Stimulated activated CD4-positive, alpha-beta T cell treated with anti-CD3 and anti-CD28 coated beads, TNF-alpha, amount 100 ng/mL, for 24 hours (primary cell): Measurements from ENCODE around the gene ATXN1.
A peak's percentile ranks its signal among the peaks of the same experiment; 100 is the strongest.

Source experiments
- DNase-seq, 3 experiments: peaks; one replicate each; pipeline ENCODE4 v3.0.0-alpha.2; 2020; ENCODE audit warnings: low read depth in 3 of 3

ATXN1 gene

DNA sequence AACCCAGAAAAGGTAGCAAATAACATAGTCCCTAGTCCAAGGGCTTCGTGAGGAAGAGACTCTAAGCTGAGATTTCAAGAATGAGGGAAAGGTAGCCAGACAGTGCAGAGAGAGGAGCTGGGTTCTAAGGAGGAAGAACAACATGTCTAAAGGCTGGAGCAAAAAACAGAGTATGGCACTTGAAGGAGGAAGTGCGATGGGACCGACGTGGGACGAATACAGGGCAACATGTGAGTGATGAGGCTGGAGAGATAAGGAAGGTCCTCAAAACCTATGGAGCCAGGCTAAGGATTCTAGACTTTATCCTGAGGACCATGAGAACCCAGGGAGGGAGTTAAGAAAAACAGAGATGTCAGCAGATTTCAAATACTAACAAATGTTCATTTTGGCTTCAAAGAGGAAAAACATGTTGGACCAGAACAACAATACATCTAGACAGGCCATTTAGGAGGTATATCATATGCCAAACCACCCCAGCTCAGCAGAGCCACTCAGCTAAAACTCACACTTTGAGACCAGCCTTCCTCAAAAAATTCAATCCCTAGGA, 17.5 kb downstream of the ATXN1 start:
- DNase-seq, result no peak

GRCh38 chr6:16742116-16742515, 19.1 kb downstream of the ATXN1 start:
- DNase-seq, result no peak

DNA sequence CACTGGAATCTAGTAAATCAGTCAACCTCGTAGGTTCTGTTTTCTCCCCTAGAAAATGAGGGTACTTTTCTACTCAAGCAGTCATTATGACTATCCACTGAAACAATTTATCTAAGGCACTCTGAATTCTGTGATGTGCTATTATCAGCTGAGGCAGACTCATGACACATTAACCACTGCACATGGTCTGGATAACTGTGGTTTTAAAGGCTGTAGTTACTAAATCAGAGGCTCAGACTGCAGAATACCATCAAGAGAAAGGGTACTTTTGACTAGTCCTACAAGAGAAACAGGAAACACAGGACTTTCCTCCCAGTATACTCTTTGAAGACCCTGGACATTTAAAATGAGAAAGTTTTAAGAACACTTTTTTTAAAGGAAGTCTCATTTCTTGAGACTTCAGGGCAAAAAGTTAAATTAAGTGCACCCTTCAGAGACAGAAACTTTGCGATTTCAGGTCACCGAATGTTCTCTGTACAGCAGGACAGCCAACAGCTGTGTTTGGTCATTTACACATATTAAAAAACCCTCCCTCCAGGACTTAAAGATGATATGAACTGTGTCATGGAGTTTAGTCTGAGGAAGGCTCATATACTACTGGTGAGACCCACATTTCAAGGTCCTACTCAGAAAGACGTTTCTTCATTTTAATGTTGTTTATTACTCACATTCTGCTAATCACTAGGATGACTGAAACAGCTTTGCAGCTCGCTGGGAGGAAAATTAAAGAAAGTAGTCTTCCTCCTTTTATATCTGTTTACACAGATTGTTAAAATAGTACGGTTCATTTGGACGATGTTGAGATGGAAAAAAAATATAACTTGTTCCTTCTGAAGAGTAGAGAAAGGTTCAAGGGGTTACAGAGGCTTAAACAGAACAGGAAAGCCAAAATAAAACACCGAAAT, 19.9 kb downstream of the ATXN1 start:
- DNase-seq, result no peak

DNA sequence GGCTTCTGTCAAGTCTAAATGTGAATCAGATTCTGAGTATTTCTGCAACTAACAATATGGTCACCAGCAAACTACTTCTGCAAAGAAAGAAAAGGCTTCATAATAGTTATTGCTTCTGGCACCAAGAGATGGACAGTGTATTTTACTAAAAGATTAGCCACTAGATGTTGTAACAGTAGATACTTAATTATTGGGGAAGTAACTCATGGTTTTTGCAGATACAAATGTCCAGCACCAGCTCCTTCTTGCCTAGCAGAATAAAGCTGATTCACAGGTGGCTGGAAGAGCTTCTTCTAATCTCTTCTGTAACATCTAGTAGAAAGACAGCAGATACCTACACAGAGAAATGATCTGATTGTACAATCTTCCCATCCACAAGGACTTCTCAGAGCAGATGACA, 21.2 kb downstream of the ATXN1 start:
- DNase-seq, result no peak

- DNase-seq, result no peak
These were observed 21.9 kb downstream of the ATXN1 start for GRCh38 chr6:16739329-16739801.

DNA sequence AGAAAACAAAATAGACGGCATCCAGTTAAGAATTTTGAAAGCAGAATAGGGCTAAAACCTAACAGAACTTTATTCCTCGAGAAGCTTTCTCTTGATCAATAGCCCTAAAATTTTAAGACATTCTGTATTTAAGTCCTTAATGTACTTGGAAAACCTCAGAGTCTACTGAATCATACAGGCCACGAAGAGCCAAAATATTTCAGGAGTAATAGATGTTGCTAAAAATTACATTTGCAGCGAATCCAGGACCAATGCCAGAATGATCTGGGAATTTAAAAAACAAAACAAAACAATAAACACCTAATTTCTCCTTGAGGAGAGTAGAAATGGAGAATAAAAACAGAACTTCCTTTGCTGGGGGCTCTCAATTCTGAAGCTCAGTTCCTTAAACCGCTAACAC, 23.3 kb downstream of the ATXN1 start:
- no peak for DNase-seq

GRCh38 chr6:16736856-16737775, 24.1 kb downstream of the ATXN1 start:
- DNase-seq, result no peak

- no peak for DNase-seq
These were observed 26.2 kb downstream of the ATXN1 start for GRCh38 chr6:16735014-16735413.

DNA sequence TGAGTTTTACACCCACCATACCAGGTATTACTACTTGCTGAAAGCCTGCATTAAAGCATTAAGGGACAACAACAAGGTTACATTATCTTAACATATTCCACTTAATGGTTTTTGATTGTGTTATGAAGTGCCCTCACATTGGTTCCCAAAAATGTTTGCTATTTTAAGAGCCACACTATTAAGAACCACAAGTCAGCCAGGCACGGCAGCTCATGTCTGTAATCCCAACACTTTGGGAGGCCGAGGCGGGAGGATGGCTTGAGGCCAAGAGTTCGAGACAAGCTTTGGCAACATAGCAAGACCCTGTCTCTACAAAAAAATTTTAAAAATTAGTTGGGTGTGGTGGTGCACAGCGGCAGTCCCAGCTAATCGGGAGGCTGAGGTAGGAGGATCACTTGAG, 28.2 kb downstream of the ATXN1 start:
- no peak for DNase-seq

DNA sequence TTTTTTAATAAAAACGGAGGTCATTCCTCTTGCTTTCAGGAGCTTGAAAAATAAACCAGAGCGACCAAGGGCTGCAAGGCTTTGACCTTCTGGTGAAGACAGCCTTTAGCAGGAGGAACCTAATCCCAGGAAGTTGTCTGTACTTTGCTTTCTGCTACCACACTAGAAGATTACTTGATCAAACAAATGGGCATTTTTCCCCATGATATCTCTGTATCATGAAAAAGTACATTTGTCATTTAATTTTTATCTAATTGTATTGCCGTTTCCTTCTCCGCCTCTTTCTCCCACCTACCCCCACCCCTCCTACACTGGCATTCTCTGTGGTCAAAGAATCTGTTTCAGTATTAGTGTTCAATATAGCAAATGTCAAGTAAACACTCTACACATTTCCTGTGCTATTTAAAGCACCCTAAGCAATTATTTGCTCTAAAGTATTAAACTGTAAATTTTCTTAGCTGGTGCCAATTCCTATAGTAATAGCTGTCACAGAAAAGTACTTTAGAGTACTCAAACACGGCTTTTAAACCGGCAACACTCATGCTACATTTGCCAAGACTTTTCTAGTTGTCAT, 29.7 kb downstream of the ATXN1 start:
- peak in 1 of 3 experiments; percentile 25 for DNase-seq

DNA sequence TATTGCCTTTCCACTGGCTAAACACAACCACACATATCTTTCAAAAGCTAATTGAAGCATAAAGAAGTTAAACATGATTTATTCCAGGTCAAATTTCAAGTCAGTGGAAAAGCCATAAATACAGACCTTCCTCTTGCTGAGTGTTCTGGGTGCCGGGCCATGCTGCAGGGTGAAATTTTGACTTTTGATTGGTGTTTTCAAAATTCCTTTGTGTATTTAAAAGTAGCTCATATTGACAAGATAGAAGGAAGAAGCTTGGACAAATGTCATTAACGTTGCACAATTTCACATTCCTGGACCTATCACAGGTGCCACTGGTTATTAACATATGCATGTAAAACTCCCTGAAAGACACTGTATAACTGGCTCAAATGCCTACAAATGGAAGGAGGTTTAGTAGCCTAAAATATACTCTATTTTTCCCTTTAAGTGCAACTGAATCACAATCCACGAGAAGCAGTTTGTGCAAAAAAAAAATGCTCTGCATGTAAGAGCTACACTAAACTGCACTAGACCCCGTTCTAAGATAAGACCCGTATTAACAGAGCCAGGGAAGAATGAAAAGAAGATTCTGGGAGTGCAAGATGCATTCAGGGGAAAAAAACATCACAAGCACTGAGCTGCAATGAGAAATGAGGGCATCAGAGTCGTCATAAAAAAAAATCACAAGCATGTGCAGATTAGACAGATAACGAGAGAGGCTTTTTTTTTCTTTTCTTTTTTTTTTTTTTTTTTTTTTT, 30.4 kb downstream of the ATXN1 start:
- DNase-seq, result no peak

DNA sequence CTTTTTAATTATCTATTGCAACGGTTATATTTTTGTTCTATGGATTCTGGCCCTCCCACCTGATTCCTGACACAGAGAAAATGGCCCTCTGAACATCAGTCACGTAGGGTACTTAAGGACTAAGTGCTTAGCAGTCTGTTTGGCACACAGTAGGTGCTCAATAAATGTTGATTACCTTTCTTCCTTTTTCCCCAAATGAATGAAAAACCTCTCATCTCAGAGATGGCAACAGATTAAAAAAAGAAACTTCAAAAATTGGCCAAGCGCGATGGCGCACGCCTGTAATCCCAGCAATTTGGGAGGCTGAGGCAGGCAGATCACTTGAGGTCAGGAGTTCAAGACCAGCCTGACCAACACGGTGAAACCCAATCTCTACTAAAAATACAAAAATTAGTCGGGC, 31.5 kb downstream of the ATXN1 start:
- no peak for DNase-seq

- DNase-seq, result no peak
These were observed 32.0 kb downstream of the ATXN1 start for GRCh38 chr6:16729183-16729691.

DNA sequence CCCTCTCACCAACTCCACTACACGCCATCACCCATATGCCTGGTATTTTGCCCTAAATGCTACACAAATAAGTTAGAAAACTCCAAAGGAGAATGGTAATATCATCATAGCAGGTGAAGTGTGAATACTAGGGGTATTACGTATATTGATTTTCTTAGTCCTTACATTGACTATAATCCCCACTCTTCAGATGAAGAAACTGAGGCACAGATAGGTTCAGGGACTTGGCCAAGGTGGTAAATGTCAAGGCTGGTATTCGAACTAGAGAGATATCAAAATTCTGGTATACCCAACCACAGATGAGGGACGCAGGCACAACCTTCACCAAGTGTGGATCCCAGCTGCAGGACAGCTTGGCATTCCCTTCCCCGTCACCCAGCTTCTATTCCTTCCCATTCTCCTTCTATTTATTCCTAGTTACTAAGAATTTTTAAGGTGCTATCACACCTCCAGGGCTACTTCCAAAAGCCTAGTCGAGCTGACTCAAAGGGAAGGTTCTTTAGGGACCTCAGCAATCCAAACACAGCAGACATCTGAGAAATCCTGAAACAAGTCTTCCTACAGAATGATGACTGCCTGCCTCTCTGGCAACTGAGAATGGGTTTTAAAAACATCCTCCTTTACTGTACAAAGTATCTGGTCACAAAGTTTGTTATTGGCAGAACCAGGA, 32.6 kb downstream of the ATXN1 start:
- no peak for DNase-seq

GRCh38 chr6:16727996-16728395, 33.3 kb downstream of the ATXN1 start:
- DNase-seq, result no peak

DNA sequence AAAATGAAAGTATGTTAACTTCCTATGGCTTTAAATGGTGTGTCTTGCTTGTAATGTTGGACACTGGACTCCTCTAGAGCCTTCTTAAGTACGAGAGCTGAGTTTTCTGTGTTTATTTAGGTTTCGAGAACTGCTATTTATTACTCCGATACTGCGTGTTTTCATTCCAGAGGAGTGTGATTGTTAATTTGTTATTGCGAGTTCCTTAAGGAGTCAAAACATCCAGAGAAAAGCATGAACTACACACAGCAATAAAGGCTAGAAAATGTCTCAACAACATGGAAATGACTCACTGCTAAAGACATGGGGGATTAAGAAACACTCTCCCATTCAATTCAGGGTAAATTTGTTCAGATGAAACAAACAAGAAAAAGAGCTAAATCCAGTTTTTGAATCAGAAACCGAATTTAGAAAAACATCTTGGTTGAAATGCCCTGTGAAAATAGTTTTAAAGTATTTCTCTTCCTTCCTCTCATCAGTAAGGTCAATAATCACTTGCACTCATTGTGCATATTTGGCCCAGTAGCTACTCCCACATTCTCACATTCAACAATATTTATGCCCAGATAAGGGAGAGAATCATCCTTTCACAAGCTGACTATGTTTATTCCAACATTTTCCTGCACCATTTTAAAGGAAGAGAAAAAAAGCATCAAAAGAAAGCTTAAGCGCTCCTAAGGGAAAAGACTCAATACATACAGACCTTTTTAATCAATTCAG, 36.0 kb downstream of the ATXN1 start:
- no peak for DNase-seq

- no peak for DNase-seq
These were observed 37.4 kb downstream of the ATXN1 start for GRCh38 chr6:16723826-16724225.

- no peak for DNase-seq
These were observed 37.9 kb downstream of the ATXN1 start for GRCh38 chr6:16723402-16723801.

DNA sequence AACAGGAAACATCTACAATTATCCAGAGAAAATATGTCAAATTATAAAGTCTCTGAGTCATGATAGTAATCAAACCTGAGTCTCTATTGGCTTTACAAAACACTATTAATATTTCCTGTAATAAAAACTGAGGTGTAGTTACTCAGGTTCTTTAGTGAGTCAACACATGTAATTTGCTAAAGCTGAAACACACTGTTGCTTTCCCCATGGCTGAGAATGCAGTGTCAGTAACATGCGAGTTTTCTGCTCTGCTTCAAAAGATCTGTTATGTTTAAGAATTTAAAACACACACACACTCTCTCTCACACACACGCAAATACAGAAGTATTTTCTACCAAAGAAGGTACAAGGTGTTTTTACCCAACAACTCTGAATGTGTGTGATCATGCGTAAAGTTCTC, 38.6 kb downstream of the ATXN1 start:
- no peak for DNase-seq

DNA sequence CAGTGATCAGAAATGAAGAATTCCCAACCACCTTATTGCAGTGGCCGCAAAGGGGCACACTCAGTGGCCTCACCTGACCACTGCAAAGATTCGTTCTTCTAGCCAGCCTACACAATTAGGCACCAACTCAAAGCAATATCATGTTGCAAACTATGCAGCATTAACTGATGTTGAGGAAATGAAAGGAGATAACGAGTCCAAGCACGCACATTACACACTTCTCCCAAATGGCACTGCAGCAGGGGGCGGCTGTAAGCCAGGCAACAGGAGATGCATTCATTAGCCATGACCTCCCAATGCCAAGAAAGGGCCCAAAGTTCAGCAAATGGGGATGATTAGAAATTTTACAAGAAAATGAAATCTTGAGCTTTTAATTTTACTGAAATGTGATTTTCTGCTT, 39.3 kb downstream of the ATXN1 start:
- DNase-seq, result no peak
